T47D (cell line): ENCODE data around the gene REV1.
"Not testable (repeated sequence)": the region's sequence is repeated elsewhere in the genome, so short reads cannot be mapped to it uniquely, and the experiment has no call there.

ENCODE experiments used
- DNase-seq, 2 experiments: peaks; one replicate each; pipeline versions ENCODE4 v3.0.0 to v3.0.0-alpha.2; 2011 to 2012; ENCODE audit warnings: low read depth in 1 of 2, low spot score in 1 of 2
- JUND ChIP-seq: IDR thresholded peaks from 2 replicates; pipeline ENCODE4 v1.6.1; 2012; ENCODE audit warnings: low read depth
- in situ Hi-C: cut with HindIII; loops from 2 replicates; pipeline ENCODE4 v1.10.0; 2016; ENCODE audit warnings: low sequenced_read_pairs, low pct_unique_long_range_greater_than_20kb

The REV1 gene

DNA sequence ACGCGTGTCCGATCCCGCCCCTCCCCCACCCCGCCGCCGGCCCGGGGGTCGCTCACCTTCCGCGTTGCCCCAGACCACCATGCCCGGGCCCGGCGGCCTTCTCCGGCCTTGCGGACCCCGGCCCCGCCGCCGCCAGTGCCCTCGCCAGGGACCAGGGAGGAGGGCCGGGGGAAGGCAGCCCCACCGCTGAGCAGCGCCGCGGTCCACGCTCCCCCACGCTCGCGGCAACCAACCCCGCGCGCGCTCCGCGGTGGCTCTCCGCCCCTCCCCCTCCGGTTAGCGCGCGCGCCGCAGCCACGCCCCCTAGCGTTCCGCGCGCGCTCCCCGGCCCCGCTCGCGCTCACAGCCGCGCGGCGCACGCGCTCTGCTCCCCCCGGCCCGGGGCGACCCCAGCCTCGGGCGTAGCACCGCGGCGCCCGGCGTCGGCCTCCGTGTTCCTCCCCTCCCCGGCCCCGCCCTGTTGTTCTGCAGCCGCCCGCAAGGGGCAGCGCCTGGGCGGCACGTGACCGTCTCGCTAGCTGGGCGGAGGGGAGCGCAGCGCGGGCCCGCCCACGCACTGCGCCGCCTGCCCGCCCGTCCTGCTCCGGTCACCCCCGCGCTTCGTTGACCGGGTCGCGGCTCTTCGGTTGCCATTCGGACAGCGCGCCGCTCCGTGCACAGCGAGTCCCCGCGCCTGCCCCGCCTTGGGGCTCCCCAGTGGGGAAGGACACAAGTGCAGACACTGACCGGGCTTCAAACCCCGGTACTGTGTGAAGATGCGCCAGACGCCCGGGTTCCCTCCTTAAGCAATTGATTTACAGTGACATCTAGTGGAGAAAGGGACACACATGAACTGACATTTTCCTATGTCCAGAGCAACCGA is at the start of gene REV1:
Gene REV1 (minus strand): TSS at position 257 of the 862 bp plus-strand sequence. CDS start 25,042 bp downstream, outside the sequence.
- TF ChIP-seq JUND: no peak
- in situ Hi-C loops: no loop called here
- peak; percentile 89 to 94 for DNase-seq

DNA sequence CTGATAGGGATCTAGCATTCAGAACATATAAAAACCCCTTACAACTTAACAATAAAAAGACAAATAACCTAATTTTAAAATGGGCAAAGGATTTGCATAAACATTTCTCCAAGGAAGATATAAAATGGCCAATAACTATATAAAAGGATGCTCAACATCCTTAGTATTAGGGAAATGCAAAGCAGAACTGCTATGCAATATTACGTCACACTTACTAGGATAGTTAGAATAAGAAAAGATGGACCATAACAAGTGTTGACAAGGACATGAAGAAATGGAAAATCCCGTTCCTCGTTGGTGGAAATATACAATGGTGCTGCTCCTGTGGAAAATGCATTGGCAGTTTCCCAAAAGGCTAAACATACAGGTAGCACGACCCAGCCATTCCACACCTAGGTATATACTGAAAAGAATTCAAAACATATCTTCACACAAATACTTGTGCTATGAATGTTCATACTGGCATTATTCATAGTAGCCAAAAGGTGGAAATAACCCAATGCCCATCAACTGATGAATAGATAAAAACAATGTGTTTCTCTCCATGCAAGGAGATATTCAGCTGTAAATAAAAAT is 48.2 kb upstream of the REV1 start:
- in situ Hi-C loops: no loop called here
- no peak for DNase-seq
- TF ChIP-seq JUND: no peak

- no peak for DNase-seq
- no peak for TF ChIP-seq JUND
- in situ Hi-C loops: no loop called here
These were observed 34.2 kb upstream of the REV1 start for GRCh38 chr2:99524056-99524455.

GRCh38 chr2:99522157-99522556 is 32.3 kb upstream of the REV1 start:
- TF ChIP-seq JUND: no peak
- DNase-seq: no peak
- in situ Hi-C loops: no loop called here

DNA sequence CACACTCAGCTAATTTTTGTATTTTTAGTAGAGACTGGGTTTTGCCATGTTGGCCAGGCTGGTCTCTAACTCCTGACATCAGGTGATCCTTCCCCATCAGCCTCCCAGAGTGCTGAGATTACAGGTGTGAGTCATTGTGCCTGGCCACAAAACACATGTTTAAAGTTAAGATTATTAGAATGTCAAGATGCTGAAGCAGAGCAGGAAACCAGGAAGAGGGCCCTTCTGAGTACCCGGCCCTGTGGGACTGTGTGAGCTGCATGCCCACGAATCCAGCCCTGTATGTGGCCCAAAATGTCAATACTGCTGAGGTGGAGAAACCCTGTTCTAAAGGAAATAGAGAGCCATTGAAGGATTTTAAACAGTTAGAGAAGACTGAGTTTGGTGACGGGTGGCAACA is 31.0 kb upstream of the REV1 start:
- in situ Hi-C loops: no loop called here
- no peak for TF ChIP-seq JUND
- DNase-seq: no peak

DNA sequence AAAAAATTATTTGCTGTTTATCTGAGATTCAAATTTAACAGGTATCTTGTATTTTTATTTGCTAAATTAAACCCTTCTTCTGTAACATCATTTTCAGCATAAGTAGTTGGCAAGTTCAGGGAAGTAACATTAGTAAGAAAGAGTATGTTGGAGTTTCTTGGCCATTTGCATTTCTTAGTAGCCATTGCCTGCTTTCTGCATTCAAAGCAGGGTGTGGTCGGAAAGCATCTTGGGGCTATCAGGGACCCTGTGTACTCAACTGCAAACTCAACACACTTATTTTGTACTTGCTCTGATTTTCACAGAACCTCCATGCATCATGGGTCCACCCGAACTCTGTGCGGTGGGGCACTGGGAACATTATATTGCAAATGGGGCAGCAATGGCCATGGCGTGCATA is 30.4 kb upstream of the REV1 start:
- in situ Hi-C loops: no loop called here
- DNase-seq: no peak
- no peak for TF ChIP-seq JUND

- in situ Hi-C loops: no loop called here
- TF ChIP-seq JUND: no peak
- no peak for DNase-seq
These were observed 24.5 kb upstream of the REV1 start for GRCh38 chr2:99514357-99514756.

DNA sequence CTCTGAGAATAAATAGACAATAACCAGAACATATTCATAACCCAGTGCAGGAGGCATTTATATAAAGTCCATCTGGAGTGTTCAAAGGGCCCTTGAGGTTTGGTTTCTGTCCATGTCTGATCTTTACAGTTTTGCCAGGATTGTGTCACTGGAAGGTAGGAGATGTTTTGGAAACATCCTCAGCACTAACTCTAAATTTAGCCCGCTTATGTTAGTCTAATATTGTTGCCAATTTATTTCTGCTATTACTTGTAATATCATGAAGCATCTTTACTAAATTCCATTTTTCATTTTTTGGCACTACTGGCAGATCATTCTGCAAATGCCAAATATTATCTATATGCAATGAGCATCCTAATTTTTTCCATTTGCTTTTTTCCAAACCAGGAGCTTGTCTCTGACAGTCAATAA is 22.4 kb upstream of the REV1 start:
- DNase-seq: no peak
- no peak for TF ChIP-seq JUND
- in situ Hi-C loops: no loop called here

DNA sequence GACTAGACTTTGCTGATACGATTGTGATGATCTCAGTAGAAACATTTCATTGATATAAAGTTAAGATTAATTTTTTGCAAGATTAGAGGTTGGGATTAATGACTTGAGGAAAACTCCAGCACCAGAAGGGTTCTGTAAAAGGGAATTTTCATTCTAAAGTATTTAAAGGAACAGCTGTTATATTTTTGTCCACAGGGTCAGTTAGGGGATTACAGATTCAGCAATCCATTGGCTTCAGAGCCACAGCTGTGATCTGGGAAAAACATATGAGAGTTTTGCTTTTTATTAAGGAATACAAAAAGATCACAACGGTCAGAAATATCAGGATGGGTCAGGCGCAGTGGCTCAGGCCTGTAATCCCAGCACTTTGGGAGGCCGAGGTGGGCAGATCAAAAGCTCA is 19.6 kb upstream of the REV1 start:
- in situ Hi-C loops: no loop called here
- TF ChIP-seq JUND: no peak

DNA sequence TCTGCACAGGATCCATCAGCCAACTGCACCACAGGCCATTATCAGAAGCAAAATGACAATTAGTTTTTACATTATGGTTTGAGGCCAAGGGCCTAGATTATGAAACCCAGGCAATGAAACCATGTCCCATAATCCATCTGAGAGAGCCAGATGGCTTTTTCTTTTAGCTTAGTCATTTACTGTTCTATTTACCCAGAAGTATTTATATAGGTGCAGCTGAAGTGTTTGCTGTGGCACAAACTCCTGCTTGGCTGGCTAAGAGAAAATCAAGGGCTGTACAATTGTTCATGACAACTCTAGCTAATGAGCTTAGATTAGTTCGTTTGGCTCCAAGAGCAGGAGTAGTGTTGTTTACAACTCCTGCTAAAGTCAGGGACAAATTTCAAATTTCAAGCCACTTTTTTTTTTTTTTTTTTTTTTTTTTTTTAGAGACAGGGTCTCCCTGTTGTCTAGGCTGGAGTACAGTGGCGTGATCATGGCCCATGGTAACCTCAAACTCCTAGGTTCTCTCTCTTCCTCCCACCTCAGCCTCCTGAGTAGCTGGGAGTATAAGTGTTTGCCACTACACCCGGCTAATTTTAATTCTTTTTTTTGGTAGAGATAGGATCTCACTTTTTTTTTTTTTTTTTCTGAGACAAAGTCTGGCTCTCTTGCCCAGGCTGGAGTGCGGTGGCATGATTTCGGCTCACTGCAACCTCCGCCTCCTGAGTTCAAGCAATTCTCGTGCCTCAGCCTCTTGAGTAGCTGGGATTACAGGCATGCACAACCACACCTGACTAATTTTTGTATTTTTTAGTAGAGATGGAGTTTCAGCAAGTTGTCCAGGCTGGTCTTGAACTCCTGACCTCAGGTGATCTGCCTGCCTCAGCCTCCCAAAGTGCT is 18.4 kb upstream of the REV1 start:
- peak in 1 of 2 experiments; percentile 57 for DNase-seq
- in situ Hi-C loops: no loop called here
- TF ChIP-seq JUND: no peak

More for the DNA sequence above, 19.6 kb upstream of the REV1 start:
- DNase-seq: no peak

GRCh38 chr2:99504844-99505584 is 15.2 kb upstream of the REV1 start:
- in situ Hi-C loops: no loop called here
- DNase-seq: no peak
- TF ChIP-seq JUND: no peak

DNA sequence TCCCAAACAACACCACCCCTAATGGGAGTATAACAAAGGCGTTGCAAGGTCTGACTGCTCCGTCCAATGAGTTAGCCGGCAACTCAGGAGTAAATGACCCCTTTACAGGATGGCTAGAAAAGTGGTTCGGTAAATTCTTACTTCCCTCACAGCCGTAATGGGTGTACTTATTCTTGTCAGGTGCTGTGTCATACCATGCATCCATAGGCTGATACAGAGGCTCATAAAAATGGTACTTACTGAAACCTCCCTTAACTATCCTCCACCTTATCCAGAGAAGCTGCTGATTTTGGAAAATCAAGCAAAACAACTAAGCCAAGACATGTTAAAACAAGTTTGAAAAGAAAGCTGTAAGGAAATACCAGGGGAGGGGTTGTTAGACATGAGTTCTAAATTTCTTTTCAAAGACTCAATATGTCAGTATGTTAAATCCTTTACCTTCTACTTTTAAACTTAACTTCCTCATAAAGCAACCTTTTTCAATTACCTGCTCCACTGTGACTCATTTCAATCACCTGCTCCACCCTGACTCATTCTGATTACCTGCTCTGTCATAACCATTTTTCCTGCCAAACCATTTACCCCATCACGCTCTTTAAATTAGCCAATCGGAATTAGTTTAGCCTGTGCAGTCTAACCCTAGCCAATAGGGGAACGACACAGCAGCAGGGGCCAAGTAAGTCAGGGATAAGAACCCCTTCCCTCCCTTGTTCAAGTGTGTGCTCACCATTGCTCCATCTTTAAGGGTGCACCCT is 14.0 kb upstream of the REV1 start:
- in situ Hi-C loops, DNase-seq: not testable (repeated sequence)
